ENCODE data around the gene TPX2.

Gene TPX2

DNA sequence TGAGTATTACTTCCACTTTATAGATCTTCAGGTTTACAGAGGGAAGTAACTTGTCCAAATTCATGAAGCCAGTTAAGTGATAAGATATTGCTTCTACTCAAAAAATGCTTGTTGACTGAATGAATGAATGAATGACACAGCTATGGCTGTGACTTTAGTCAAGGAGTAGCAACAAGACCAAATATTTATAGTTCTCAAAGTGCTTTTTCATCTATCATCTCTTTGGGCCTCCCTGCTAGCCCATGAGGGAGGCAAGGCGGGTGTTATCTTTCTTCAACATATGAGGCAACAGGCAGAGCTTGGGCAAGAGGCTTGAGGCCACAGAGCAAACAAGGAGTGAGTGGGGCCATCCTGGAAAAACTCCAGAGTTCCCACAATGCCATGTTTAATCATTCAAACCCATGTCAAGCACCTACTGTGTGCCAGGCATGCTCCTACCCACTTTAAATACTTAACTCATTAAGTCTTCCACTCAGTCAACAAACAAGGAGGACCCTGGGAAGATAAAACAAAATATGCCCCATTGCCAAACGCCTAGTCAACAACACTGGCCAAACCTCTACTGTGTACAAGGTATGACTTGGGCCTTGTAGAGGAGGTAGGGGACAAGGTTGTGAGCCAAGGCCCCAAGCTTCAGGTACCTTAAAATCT lies 32.4 kb upstream of the TPX2 start:
- no peak for DNase-seq

DNA sequence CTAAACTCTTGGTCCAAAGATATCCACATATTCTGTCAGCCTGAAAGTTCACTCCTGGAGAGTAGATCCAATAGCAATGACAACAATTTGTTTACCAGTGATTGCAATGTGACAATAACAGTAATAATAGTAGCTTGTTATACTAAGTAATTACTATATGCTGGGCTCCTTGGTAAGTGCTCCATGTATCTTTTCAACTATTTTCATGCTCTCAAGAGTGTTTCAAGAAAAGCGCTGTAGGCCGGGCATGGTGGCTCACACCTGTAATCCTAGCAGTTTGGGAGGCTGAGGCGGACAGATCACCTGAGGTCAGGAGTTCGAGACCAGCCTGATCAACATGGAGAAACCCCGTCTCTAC lies 31.9 kb upstream of the TPX2 start:
- no peak for DNase-seq

DNA sequence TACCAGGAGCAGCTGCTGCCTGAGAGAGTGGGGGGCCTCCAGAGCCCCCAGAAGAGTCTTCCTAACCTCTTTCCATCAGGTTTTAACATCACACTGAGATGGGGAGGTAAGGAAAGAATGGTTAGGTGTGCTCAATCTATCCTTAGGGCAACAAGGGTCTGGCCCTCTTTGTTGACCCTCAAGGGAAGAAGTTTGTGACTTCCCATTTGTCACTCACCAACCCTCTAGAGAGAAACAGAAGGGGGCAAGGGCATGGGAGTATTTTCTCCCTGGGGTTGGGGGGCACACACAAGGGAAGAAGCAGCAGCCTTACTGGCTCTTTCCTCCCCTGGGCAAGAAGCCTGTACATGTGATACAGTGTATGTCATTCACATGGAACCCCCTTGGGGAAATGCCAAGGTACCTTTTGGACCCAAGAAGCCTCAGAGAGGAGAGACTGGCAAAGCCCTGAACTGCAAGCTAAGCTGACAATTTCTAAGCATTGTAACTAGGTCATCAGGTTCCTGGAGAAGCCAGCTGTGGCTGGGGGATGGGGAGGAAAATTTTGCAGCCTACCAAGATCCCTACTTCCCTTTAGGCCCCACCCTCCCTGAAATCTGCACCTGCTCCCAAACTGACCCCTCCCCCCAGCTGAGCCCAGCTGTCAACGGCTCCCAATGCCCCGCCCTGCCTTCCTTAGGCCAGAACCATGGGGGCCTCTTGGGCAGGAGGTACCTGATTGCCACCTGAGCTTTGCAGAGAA lies 30.9 kb upstream of the TPX2 start:
- no peak for DNase-seq

DNA sequence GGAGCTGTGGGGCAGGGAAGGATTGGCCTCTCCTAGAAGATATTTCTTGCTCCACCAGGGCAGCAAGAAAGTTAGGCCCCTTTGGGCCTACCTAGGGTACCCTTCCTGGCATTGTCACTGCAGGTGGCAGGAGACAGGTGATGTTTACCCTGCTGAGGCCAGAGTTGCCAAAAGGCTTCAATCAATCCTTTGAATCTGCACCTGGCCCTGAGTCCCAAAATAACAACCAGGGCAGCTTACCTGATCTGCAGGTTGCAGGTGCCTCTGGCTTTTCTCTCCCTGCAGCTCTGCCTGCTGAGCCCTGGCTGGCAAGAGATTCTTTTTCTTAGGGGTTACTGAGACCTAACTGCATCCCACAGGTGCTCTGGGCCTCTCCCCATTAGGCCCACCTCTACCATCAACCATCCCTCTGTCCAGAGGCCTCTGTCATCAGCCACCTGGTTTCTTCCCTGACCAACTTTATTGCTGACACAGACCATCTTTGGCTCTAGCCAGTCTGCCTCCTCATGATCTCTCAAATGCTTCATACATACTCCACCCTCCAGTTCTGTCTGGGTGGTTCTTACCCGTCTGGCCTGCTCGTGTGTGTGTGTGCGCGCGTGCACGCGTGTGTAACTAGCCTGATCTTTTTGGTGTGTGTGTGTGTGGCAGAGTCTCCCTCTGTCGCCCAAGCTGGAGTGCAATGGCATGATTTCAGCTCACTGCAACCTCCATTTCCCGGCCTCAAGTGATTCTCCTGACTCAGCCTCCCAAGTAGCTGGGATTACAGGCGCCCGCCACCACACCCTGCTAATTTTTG lies 30.2 kb upstream of the TPX2 start:
- DNase-seq = no peak

DNA sequence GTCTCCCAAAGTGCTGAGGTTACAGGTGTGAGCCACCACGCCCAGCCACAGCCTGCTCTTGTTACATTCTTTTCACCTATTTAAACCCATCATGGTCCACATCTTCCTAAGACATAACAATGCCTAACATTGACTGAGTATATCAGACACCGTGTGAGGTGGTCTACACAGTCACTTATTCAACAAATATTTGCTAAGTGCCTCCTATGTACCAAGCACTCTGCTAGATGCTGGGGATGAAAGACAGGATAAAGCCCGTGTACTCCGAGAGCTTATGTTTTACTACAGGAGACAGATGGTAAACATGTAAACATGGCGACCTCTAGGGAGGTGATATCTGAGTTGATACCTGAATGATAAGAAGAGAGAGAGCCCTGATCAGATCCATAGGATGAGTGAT lies 29.2 kb upstream of the TPX2 start:
- DNase-seq = no peak

DNA sequence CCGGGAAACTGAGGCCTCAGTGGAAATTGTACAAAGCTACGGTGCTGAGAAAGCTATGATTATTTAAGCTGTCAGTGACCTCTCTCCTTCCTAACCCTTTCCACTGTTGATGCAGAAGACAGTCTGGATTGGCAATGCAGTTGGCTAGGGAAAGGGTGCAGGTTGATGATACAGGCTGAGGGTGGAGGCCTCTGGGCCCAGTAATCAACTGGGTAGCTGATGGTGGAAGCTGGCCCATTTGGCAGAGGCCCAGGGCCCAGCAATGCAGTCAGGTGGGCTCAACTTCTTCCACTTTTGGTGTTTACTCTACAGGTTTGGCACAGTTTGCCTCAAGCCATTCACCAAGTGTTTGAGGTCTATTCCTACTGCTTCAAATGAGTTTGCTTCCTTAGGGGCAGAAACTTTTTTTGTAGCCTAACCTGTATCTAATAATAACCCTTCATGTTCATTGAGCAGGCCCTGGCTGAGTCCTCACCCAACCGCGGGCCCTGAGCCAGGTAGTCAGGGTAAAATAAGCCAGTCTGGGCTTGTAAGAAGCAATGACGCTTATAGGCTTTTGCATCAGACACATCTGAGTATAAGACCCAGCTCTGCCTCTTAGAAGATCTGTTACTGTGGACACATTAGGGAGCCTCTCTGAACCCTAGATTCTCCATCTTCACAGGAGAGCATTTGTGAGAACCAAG lies 28.5 kb upstream of the TPX2 start:
- DNase-seq = no peak

DNA sequence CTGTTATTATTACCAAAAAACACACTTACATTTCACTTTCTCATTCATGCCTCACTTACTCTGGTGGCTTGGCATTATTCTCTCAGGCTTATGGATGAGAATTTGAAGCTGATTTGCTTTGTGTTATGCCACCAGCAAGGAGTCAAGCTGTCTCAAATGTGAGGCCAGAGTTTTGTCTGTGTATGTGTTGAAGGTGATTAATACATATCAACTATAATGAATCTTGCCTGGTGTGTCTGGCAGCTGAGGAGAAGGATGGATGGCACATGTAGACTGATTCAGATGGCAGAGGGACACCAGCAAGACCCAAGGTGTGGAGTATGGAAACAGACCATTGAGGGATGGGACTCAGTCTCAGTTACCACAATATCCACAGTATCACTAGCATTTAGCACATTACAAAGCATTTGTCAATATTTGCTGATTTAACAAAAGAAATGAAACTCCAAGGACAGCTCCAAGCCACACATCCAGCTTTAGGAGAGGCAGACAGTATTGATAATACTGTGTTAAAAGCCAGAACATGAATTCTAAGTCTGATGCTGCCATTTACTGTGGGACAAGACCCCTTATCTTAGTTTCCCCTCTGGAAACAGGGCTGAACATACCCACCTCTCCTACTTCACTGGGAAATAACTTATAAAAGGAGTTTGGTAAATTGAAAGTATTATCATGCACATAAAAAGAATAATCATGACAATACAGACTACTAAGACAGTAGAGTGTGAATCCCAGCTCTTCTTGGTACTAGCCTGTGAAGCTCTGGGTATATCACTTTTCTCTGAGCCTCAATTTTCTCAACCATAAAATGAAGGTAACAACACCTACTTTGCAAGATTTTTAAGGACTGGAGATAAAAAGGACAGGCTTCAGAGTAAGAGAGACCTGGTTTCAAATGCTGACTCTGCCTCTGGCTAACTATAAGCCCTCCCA lies 27.6 kb upstream of the TPX2 start:
- DNase-seq = no peak

DNA sequence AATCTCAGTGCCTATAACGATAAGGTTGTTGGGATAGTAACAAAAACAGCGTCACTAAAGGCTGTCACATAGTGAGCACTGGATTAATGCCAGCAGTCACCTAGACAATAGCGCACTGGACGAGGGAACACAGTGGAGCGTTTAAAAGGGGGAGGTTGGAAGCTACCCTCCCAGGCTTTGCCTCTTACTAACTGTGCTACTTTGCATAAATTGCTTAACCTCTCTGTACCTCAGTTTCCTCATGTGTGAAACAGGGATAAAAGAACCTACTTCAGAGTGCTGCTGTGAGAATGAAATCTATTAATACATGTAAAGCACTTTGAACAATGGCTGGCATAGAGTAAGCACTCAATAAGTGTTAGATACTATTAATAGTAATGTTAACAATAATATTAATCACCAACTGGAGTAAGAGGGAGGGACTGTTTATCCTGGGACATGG lies 27.0 kb upstream of the TPX2 start:
- DNase-seq = no peak

DNA sequence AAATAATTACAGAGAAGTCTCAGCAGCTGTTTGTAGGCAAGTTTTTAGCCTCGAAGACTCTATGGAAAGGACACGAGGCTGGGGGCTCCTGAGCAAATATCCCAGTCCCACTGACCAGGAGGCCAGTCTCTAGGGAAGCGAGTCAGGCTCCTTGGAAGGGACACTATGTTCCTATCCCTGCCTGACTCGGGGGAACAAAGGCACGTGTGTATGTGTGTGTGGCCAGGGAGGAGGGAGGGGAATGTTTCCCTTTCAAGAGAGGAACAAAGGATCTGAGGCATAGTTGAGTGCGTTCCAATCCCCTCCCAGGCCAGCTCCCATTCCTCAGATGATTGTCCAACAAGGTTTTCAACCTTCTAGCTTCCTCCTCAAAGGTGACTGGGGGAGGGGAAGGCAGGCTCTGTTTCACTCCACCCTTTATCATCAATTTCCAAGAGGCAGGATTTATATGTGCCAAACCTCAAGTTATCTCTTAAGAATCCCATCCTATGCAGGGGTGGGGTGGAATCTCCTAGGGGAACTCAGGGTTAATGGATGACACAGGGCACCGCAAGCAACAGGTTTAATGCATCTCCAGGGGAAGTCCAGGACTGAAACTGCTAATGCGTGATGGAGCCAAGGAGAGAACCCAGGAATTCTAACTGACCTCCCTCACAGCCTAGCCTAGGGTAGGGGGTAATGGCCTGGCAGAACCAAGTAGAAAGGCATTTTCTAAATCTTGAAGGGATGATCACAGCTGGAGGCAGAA lies 26.4 kb upstream of the TPX2 start:
- no peak for DNase-seq

DNA sequence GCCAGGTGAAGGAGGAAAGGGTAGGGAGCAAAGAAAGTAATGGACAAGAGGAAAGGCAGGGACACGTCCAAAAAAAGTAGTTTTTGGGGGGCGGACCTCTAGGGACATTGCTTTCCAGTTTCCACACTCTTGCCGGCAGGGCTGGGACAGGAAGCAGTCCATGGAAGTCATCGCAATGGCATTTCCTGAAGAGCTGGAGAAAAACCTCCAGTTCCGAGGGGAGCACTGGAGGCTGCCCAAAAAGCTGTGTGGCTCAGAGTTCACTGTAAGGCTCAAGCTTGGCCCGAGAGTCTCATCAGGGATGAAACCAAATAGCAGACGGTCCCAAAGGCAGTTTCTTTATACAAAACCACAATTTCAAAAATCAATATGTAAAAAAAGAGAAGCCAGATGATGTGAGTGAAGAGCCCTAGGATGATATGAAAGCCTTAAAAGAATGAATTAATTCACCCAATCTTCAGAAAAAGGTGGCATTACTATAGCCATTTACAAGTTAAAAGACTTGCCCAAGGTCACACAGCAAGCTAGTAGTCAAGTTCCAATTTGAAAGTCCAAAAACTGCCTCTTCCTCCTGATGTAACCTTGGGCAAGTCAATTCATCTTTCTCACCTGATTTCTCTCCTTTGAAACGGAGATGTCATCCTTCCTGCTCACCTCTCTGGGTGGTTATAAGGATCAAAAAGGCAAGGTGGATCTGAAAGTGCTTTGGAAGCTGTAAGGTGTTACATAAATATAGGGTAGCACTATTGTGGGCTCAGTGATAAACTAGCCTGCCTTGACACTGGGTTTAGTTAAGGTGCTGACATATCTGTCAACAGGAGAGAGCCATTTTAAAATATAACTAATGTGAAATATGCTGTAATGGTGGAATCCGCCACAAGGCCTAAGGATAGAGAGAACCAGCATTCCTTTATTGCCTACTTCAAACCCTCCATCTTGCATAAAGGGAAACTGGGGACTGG lies 25.5 kb upstream of the TPX2 start:
- DNase-seq = no peak

DNA sequence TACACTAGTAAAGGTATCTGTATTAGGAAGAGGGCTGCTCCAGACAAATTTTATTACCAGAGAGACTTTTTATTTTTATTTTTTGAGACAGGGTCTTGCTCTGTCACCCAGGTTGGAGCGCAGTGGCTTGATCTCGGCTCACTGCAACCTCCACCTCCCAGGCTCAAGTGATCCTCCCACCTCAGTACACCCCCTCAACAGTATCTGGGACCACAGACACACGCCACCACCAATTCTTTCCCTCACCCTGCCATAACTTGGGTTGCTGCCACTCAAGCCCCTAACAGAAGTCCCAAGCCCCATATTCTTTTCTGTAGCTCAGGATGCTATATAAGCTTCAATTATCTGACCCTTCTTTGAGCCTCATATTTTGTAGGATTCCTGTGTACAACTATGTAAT lies 23.3 kb upstream of the TPX2 start:
- no peak for DNase-seq

DNA sequence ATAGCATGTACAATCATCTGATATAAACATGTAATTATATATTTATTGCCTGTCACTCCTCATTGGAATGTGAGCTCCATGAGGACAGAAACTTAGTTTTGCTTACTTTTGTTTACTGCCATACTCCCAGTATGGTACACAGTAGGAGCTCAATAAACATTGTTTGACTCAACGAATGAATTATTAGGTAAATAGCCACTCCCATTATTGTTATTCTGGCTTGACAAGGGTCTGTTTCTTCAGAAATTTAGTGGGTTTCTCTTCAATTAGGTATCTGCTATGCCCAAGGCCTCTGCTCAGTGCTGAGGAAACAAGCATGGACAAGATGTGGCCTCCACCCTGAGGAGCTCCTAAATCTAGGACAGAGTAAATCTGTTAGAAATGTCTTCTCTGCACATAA lies 22.7 kb upstream of the TPX2 start:
- no peak for DNase-seq

DNA sequence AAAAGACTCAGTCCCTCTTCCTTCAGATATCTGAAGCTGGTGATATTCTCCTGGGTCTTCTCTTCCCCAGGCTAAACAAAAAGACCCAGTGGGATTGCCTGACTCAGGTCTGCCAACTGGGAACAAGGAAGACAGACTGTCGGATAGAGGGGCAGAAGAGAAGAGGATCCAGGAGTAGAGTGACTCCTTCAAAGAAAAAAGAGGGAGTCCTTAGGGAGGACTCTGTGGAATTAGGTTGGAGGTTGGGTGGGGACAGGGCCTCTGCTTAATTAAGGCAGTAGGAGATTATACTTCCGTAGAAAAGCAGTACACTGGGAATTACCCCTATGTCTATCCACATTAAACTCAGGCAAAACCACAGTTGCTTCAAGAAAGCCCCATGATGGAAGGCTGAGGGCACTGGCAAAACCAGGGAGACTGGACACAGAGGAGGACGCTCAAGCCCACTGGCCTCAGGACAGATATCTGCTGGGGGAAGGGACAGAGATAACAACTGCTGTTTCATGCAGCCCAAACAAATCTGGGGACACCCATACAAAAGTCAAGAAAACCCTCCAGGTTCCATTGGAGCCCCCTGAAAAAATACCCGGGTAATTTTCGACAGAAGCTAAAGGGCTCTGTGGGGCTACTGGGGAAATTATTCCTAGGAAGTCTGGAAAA lies 22.1 kb upstream of the TPX2 start:
- no peak for DNase-seq

DNA sequence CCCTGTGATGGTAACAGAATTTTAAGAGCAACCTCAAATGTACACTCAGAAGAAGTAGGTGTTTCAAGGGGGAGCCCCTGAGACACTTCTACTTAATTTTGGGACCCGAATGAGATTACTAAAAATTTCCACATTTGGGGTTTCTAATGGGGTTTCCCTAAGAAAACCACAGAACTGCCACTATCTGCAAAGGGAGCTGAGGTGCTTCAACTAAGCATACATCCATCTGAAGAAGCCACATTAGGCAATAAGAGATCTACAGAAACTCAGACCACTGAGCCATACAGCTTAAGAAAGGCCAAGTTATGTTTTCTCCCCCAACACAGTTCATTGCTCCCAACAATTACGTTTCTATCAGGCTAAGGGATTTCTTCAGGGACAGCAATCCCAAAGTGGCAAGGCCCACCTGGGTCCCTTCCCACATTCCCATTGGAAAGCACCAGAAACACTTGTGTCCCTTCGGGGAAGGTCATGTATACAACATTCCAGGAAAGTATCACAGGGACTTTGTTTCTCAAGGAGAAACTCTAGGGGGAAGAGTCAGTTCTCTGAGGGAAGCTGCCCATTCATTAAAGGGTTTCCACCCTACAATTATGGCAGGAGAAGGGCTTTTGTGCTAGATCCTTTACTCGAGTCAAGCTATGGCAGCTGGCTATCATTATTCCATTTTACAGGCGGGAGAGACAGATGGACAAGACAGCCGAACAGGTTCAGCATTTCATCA lies 21.4 kb upstream of the TPX2 start:
- peak; percentile 87 for DNase-seq

DNA sequence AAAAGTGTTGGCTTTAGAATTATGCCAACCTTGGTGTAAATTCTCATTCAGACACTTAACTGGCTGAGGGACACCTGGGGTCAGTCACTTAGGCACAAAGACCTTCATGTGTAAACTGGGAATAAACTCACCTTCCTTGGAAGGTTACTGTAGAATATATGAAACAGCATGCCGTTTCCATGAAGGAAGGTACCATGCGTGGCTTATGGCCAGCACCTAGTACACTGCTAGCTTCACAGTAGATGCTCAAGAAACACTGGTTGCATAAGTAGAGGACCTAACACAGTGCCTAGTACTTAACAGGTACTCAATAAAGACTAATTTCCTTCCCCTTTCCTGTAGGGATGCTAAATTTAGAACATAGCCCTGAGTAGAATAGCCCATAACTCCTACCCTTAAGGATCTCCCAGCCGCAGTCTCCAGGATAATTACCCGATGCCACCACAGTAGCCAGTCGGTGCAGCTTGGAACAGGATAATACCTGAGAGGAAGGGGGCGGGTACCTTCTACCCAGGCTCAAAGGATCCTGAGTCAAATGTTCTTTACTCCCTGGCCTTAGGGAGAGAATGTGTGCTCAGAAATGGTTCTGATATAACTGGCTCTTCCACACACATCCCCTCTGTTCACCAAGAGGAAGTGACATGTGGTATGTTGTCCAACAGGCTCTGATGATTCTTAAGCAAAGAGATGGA lies 20.0 kb upstream of the TPX2 start:
- no peak for DNase-seq

DNA sequence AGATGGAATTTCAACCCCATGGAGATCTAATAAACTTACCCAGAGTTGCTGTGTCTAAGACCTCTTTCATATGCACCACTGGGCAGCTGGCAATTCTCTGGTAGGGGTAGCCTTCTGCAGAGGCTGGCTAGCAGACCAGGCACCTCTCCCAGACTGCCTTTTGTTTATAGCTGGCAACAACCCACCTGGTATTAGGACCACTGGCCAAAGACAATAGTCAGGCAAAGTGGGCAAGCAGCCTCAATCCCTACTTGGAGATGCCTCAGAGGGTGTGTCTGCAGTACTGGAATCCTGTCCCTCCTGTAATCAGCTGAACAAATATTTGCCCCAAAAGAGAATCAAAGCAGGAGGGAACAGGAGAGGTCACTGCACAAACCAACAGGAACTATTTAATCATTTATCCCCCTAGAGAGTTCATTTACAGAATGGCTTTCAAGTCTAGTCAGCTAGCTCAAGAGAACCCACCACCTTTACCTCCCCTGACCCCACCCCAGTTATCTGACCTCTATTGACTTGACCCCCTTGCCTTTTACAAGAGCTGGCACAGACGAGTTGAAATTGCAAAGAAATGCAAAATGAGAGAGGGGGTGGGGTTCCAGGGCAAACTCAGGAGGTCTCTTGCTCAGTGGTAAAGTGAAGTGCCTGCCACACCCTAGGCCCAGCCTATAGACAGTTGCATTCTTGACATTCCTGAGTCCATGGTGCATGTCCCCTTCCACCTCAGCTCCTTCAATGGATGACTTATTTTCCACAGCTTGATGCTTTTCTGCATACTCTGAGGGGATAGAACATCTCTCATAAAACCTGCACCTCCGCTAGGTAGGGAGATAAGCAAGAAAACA lies 19.2 kb upstream of the TPX2 start:
- DNase-seq = no peak
